ENCODE results near the gene FCN3.

FCN3 gene

DNA sequence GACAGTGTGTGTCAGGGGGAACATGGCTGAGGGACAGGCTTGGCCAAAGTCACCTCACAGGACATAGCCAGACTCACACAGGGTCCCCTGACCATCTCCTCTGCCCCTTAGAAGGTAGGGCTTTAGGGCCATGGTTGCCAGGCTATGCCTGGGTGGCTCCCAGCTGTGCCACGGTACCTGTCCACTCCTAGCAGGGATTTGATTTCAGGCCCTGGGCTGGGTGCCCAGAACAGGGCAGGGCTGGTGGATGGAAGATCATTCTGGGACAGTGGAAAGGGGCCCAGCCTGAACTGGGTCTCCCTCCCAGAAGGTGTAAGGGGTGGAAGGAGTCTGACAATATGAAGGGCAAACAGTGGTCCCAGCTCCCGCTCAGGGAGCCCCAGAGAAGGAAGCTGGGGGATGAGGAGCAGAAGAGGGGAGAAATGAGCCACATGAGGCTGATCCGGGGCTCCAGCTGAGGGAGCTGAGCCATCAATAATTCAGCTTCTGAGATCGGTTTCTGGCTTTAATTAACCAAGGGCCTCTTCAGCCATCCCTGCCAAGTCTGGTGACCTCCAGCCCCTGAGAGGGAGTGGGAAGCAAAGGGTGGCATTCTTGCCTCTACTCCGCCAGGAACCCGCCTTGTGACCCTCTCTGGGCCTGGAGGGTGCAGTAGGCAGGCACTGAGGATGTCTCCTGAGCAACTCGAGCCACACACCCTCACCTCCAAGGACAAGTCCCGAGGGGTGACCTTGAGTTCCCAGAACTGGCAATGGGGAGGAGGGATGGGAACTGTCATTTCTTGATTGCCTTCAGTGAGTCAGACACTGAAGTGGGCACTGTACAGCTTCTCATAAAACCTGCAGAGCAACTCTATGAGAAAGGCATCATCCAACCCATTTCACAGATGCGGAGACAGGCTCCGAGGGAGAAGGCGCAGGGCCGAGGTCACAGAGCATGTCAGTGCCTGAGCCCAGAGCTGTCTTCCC, 6.4 kb upstream of the FCN3 start:
- TF ChIP-seq POLR2AphosphoS5 (IDR thresholded peaks at IDR 0.05; ENCODE audit: low read depth, low read length), result no peak
- no peak for TF ChIP-seq PAX5 (IDR thresholded peaks at IDR 0.05; ENCODE audit: insufficient read depth, low read length, severe bottlenecking)
- no peak for TF ChIP-seq POLR2A (IDR thresholded peaks at IDR 0.05; ENCODE audit: low read depth, low read length)
- no peak for TF ChIP-seq SPI1 (IDR thresholded peaks at IDR 0.05; ENCODE audit: low read depth, low read length)
- TF ChIP-seq TAF1 (IDR thresholded peaks at IDR 0.05; ENCODE audit: low read depth, low read length), result no peak
- TF ChIP-seq POU2F2 (IDR thresholded peaks at IDR 0.05; ENCODE audit: low read depth, low read length), result no peak
- no peak for DNase-seq (ENCODE audit: insufficient read length, low spot score)
- no peak for FAIRE-seq

DNA sequence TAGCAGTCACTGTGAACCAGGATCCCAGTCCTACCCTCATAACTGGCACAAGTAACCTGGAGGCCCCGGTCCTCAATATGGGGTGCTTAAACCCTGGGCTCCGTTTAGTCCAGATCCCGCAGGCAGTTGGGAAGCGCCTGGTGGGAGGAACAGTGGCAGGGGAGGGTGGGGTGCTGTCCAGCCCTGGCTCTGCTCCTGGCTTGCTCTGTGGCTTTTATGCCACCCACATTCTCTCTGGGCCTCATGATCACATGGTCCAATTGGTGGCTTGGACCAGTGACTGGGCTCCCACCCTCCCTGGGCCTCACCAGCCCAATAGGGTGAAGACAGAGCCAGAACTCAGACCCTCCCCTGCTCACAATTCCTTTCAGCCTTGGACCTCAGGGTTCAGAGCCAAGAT, 5.6 kb upstream of the FCN3 start:
- no peak for TF ChIP-seq POLR2A (IDR thresholded peaks at IDR 0.05; ENCODE audit: low read depth, low read length)
- FAIRE-seq, result no peak
- DNase-seq (ENCODE audit: insufficient read length, low spot score), result no peak

DNA sequence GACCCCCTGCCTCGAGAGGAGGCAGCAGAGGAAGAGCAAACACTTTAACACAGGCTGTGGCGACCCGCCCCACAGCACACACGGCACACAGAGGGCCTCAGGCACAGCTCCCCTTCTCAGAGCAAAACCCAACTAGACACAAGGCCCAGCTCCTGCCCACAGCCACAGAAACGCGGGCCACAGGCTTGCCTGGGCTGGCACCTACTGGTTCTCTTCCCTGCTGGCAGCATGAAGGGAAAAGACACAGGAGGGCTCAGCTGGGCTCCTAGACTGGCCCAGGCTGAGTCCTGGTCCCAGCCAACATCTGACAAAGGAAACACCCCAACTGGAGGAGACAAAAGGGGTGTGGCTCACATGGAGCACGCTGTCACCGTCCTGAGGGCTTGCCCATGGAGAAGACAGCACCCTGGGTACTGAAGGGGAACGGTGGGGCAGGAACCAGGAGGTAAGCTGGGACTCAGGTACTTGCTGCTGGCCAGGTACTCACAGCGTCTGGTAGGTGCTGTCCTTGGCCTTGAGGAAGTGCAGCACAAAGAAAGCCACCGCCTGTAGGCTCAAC, 5.0 kb upstream of the FCN3 start:
- FAIRE-seq, result no peak
- no peak for TF ChIP-seq POLR2A (IDR thresholded peaks at IDR 0.05; ENCODE audit: low read depth, low read length)
- TF ChIP-seq PAX5 (IDR thresholded peaks at IDR 0.05; ENCODE audit: insufficient read depth, low read length, severe bottlenecking), result no peak
- no peak for TF ChIP-seq TAF1 (IDR thresholded peaks at IDR 0.05; ENCODE audit: low read depth, low read length)
- TF ChIP-seq POU2F2 (IDR thresholded peaks at IDR 0.05; ENCODE audit: low read depth, low read length), result no peak
- no peak for TF ChIP-seq SPI1 (IDR thresholded peaks at IDR 0.05; ENCODE audit: low read depth, low read length)
- TF ChIP-seq POLR2AphosphoS5 (IDR thresholded peaks at IDR 0.05; ENCODE audit: low read depth, low read length), result no peak

DNA sequence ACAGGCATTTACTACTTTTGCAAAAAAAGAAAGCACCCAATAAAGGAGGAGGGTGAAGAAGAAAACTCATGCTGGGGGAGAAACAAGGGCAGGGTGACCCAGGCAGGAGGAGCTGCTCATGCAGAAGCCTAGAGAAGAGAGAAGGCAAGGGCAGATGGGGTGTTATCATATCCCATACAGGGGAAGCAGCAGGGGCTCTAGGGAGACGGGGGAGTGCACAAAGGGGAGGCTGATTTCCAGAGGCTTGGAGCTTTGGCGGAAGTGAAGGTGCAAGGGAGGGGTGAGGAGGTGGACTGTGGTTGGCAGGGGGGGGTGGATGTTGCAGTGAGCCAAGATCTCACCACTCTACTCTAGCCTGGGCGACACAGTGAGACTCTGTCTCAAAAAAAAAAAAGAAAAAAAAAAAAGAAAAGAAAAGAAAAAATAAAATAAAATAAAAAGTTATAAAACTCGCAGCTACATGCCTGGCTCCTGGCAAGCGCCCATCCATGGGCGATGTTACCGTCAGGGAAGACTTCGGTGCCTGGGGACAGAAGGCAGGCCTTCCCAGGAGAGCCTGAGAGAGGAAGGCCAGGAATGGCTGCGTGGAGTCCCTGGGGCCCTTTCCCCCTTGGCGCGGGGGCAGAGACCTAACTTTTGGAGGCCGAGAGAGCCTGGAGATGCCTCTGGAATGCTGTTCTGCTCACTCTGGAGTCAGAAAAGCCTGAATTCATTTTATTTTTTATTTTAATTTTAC, 3.3 kb upstream of the FCN3 start:
- FAIRE-seq, result no peak
- TF ChIP-seq POU2F2 (IDR thresholded peaks at IDR 0.05; ENCODE audit: low read depth, low read length), result no peak
- DNase-seq (ENCODE audit: insufficient read length, low spot score), result no peak

More for the DNA sequence above, 5.0 kb upstream of the FCN3 start:
- no peak for DNase-seq (ENCODE audit: insufficient read length, low spot score)

DNA sequence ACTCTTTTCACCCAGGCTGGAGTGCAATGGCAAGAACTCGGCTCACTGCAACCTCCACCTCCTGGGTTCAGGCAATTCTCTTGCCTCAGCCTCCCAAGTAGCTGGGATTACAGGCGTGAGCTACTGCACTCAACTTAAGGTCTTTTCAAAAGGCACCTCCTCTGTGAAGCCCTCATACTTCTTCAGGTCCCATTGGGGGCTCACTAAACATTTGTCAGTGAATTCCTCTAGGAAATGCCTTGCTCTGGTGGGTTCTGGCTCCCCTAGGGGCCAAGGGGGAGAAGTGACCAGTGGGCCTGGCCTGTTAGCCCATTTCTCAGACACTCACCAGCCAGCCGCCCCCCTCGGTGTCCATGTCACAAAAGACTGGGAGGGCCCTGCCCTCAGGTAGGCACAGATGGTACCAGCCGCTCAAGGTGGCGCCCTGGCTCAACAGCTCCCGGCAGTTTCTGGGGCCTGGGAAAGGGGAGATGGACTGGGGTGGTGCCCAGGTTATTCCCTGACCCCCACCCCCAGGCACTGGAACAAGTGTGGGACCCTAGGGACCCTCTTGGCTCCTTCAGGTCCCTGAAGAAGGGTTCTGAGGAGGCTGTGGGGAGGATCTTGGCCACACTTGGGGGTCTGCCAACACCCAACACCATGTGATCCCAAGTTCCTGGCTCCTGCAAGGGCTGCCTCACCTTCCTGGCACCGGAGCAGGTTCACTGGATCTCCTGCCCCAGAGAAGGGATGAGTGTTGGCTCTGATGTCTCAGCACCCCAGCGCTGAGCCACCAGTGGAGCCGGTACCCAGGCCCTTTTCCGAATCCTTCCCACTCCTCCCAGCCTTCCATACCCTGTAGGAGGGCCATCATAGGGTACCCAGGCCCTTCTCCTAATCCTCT, 1.6 kb downstream of the FCN3 start:
- TF ChIP-seq SPI1 (IDR thresholded peaks at IDR 0.05; ENCODE audit: low read depth, low read length) (no peak), PAX5 (IDR thresholded peaks at IDR 0.05; ENCODE audit: insufficient read depth, low read length, severe bottlenecking) (no peak), TAF1 (IDR thresholded peaks at IDR 0.05; ENCODE audit: low read depth, low read length) (no peak), POU2F2 (IDR thresholded peaks at IDR 0.05; ENCODE audit: low read depth, low read length) (no peak), POLR2AphosphoS5 (IDR thresholded peaks at IDR 0.05; ENCODE audit: low read depth, low read length) (no peak), POLR2A (IDR thresholded peaks at IDR 0.05; ENCODE audit: low read depth, low read length) (no peak)
- FAIRE-seq (no peak), DNase-seq (ENCODE audit: insufficient read length, low spot score) (no peak)

DNA sequence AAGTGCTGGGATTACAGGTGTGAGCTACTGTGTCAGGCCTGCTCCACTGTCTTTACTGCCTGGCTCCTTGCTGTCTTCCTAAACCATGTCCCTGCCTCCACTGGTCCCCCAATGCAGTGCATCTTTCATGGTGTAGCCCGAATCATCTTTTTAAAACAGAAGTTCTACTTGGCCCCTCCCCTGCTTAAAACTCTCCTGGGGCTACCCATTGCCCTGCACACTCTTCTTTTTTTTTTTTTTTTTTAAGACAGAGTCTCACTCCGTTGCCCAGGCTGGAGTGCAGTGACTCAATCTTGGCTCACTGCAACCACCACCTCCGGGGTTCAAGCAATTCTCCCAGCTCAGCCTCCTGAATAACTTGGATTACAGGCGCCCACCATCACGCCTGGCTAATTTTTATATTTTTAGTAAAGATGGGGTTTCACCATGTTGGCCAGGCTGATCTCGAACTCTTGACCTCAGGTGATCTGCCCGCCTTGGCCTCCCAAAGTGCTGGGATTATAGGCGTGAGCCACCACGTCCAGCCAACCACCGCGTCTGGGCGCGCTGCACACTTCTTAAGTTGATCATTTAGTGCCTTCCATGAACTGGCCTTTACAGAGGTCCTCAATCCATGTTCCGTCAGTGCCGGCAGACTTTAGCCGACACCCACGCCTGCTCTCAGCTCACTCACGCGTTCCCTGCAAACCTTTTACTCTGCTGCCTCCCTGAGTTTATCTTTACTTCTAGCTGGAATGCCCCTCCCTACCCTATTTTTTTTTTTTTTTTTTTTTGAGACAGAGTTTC, 2.4 kb downstream of the FCN3 start:
- TF ChIP-seq POU2F2 (IDR thresholded peaks at IDR 0.05; ENCODE audit: low read depth, low read length), result no peak
- no peak for TF ChIP-seq TAF1 (IDR thresholded peaks at IDR 0.05; ENCODE audit: low read depth, low read length)
- TF ChIP-seq POLR2A (IDR thresholded peaks at IDR 0.05; ENCODE audit: low read depth, low read length), result no peak
- no peak for TF ChIP-seq SPI1 (IDR thresholded peaks at IDR 0.05; ENCODE audit: low read depth, low read length)
- TF ChIP-seq POLR2AphosphoS5 (IDR thresholded peaks at IDR 0.05; ENCODE audit: low read depth, low read length), result no peak
- TF ChIP-seq PAX5 (IDR thresholded peaks at IDR 0.05; ENCODE audit: insufficient read depth, low read length, severe bottlenecking), result no peak
- DNase-seq (ENCODE audit: insufficient read length, low spot score), result no peak
- FAIRE-seq, result no peak

DNA sequence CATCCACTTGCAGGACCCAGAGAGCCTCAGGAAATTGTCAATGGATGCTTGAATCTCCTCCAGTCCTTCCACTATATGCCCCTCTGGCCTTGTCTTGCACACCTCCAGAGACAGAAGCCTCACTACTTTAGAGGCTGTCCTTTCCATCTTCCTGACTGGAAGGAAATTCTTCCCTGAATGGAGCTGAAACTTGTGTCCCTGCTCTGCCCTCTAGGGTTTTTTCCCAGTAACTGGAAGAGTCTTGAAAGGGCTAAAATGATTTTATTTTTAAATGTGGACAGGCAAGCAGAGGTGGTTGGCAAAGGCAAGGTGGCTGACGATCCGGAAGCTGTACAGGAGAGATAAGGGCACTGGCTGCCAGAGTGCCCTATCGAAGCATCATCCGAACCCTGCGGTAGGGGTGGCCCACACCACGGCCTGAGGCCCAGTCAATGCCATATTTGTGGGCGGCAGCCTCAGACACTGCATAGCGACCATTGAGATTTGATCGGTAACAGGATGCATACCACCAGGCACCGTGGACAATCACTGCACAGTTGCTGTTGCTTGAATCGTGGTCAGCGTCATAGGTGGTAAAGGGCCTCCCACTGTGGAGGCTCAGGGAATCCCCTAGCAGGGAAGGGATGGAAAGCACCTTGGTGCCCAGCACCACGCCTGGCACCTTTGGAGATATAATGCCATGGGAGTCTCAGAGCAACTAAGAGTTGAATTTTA, 5.6 kb downstream of the FCN3 start:
- TF ChIP-seq PAX5 (IDR thresholded peaks at IDR 0.05; ENCODE audit: insufficient read depth, low read length, severe bottlenecking) (no peak), SPI1 (IDR thresholded peaks at IDR 0.05; ENCODE audit: low read depth, low read length) (no peak), POLR2AphosphoS5 (IDR thresholded peaks at IDR 0.05; ENCODE audit: low read depth, low read length) (no peak), TAF1 (IDR thresholded peaks at IDR 0.05; ENCODE audit: low read depth, low read length) (no peak), POLR2A (IDR thresholded peaks at IDR 0.05; ENCODE audit: low read depth, low read length) (no peak), POU2F2 (IDR thresholded peaks at IDR 0.05; ENCODE audit: low read depth, low read length) (no peak)
- DNase-seq (ENCODE audit: insufficient read length, low spot score), result no peak
- no peak for FAIRE-seq

DNA sequence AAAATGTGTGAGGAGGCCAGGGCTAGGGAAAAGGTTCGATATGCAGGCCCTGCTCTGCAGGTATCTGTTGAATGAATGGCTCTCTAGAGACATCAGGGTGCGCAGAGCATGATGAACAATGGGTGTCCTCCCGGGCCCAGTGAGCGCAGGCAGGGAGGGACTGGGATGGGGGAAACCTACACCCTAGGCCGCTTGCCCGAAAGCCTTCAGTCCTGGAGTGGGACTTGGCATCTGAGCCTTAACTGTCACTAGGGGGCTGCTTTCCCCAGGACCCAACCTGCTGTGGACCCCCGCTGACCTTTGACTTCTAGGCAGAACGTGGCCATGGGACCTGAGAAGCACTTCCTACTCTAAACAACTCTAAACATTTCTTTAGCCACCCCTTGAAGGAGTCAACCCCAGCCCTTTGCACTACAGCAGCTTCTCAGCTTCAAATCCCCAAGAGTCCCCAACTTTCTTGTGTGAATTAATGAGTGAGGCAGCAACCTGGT, 7.4 kb downstream of the FCN3 start:
- DNase-seq (ENCODE audit: insufficient read length, low spot score), result no peak
- TF ChIP-seq POLR2AphosphoS5 (IDR thresholded peaks at IDR 0.05; ENCODE audit: low read depth, low read length) (no peak), POLR2A (IDR thresholded peaks at IDR 0.05; ENCODE audit: low read depth, low read length) (no peak), POU2F2 (IDR thresholded peaks at IDR 0.05; ENCODE audit: low read depth, low read length) (no peak), PAX5 (IDR thresholded peaks at IDR 0.05; ENCODE audit: insufficient read depth, low read length, severe bottlenecking) (no peak), TAF1 (IDR thresholded peaks at IDR 0.05; ENCODE audit: low read depth, low read length) (no peak), SPI1 (IDR thresholded peaks at IDR 0.05; ENCODE audit: low read depth, low read length) (no peak)
- no peak for FAIRE-seq
